Fibroblast of mammary gland (primary cell): ENCODE measurements around the gene ACADS.
A peak's percentile ranks its signal among the peaks of the same experiment; 100 is the strongest.

Source experiments
- DNase-seq: peaks from one replicate; pipeline ENCODE4 v3.0.0-alpha.2; 2010; ENCODE audit warnings: low read depth
- H3K4me3 ChIP-seq: 2 replicates; pipeline ENCODE4 v1.5.1; 2011; ENCODE audit warnings: low read depth, mild to moderate bottlenecking, low read length, moderate library complexity; ENCODE audit not compliant: control insufficient read depth
- CTCF ChIP-seq: conservative IDR thresholded peaks from 2 replicates; pipeline ENCODE4 v1.5.1; 2011; ENCODE audit warnings: low read depth, low read length, inconsistent platforms; ENCODE audit not compliant: control insufficient read depth, insufficient read depth

The ACADS gene

GRCh38 chr12:120736404-120737331 lies 11.0 kb downstream of the ACADS start:
- no peak for DNase-seq
- TF ChIP-seq CTCF = no peak
- no peak overlapping the region for H3K4me3 ChIP-seq

GRCh38 chr12:120737557-120738251 lies 12.1 kb downstream of the ACADS start:
- H3K4me3 ChIP-seq = no peak overlapping the region
- no peak for DNase-seq
- TF ChIP-seq CTCF = peak; percentile 18

GRCh38 chr12:120738252-120739030 lies 12.8 kb downstream of the ACADS start:
- DNase-seq = no peak
- TF ChIP-seq CTCF = no peak
- H3K4me3 ChIP-seq = no peak overlapping the region

- no peak for DNase-seq
- no peak overlapping the region for H3K4me3 ChIP-seq
- no peak for TF ChIP-seq CTCF
These were observed 13.6 kb downstream of the ACADS start for GRCh38 chr12:120739031-120739762.

GRCh38 chr12:120739821-120740613 lies 14.4 kb downstream of the ACADS start:
- TF ChIP-seq CTCF = no peak
- H3K4me3 ChIP-seq = no peak overlapping the region

GRCh38 chr12:120740871-120741270 lies 15.2 kb downstream of the ACADS start:
- DNase-seq = no peak
- no peak overlapping the region for H3K4me3 ChIP-seq
- no peak for TF ChIP-seq CTCF

More at GRCh38 chr12:120739821-120740613, 14.4 kb downstream of the ACADS start:
- DNase-seq = no peak
